ENCODE measurements around the gene IL4I1.

DNA sequence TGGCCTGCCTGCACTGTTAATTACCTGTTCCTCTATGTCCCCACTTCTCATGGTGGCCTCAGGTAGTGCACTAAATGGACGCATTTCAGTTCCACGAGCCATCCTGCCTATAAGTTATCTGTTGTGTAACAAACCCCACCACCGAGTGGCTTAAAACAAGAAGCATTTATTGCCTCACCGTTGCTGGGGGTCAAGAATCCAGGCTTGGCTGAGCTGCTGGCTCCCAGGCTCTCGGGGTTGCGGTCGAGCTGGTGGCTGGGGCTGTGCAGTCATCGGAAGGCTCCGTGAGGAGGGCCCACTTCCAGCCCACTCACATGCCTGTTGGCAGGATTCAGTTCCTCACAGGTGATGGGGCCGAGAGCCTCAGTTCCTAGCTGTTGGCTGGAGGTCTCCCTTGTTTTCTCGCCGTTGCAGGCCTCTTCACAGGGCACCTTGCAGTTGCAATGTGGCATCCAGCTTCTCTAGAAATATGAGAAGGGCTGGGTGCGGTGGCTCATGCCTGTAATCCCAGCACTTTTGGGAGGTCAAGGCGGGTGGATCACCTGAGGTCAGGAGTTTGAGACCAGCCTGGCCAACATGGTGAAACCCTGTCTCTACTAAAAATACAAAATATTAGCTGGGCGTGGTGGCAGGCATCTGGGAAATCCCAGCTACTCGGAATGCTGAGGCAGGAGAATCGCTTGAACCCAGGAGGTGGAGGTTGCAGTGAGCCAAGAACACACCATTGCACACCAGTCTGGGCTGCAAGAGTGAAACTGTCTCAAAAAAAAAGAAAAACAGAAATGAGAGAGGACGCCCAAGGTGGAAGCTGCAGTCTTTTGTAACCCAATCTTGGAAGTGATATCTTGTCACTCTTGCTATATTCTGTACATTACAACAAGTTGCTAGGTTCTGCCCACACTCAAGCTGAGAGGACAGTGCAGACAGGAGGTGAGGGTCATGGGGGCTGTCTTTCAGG, 52.3 kb downstream of the IL4I1 start:
- TF ChIP-seq, protein P1, sequence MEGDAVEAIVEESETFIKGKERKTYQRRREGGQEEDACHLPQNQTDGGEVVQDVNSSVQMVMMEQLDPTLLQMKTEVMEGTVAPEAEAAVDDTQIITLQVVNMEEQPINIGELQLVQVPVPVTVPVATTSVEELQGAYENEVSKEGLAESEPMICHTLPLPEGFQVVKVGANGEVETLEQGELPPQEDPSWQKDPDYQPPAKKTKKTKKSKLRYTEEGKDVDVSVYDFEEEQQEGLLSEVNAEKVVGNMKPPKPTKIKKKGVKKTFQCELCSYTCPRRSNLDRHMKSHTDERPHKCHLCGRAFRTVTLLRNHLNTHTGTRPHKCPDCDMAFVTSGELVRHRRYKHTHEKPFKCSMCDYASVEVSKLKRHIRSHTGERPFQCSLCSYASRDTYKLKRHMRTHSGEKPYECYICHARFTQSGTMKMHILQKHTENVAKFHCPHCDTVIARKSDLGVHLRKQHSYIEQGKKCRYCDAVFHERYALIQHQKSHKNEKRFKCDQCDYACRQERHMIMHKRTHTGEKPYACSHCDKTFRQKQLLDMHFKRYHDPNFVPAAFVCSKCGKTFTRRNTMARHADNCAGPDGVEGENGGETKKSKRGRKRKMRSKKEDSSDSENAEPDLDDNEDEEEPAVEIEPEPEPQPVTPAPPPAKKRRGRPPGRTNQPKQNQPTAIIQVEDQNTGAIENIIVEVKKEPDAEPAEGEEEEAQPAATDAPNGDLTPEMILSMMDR (IDR thresholded peaks at IDR 0.05): no peak
- TF ChIP-seq POLR2A (IDR thresholded peaks at IDR 0.05): no peak
- no peak for TF ChIP-seq POLR2AphosphoS5 (IDR thresholded peaks at IDR 0.05)
